ENCODE measurements around the gene LINC00632. TPM values are rescaled to one million over a fixed set of nuclear protein-coding genes. Genes with fewer than 3 reads are reported as not detected.

The LINC00632 gene
- total RNA-seq (2022) (7.4 and 16.9 TPM in 2 replicates), Bru-seq, nascent RNA (percentile 47 among the genes with signal in this experiment), BruChase-seq, experiment 1, labeled RNA remaining after a 6-hour chase (percentile 54 among the genes with signal in this experiment), BruChase-seq, experiment 2, labeled RNA remaining after a 2-hour chase (percentile 43 among the genes with signal in this experiment)
- long read RNA-seq, partial matches to known transcripts = 1 of 1 reads
- long read RNA-seq, other reads (novel, unspliced or antisense) = 0 of 1 reads

GRCh38 chrX:140709421-140709846, at the start of gene LINC00632:
Gene LINC00632, plus strand, starts transcription at chrX:140709759.
- intact Hi-C loops (cut with micrococcal nuclease) = no loop called here
- Mint-ChIP-seq H3K4me3 (ENCODE audit: unreplicated experiment) (no peak within 1 kb of the TSS), H3K4me1 (ENCODE audit: insufficient read depth, unreplicated experiment) (no peaks in the 10 kb centered on the region), H3K36me3 (ENCODE audit: insufficient read depth, unreplicated experiment) (peaks cover 6% of the 10 kb centered on the region), H3K27ac (ENCODE audit: low read depth, unreplicated experiment) (no peak within 1 kb of the TSS), H3K9me3 (ENCODE audit: unreplicated experiment) (no peaks in the 10 kb centered on the region), H3K27me3 (ENCODE audit: insufficient read depth, unreplicated experiment) (peaks cover 34% of the 10 kb centered on the region)
- no peak for DNase-seq (ENCODE audit: unreplicated experiment)
- BruUV-seq (replicated peaks) = no TSS peak
- ChIA-PET CTCF (interaction anchor here (0.6 to 2.1 kb wide), 3 partner anchors 9 to 108 kb away, joined by 3 to 13 read pairs (median 3); no protein-coding TSS in a partner anchor), POLR2A (no interaction called here)
- TF ChIP-seq CTCF (IDR thresholded peaks at IDR 0.05; ENCODE audit: unreplicated experiment) = no peak

DNA sequence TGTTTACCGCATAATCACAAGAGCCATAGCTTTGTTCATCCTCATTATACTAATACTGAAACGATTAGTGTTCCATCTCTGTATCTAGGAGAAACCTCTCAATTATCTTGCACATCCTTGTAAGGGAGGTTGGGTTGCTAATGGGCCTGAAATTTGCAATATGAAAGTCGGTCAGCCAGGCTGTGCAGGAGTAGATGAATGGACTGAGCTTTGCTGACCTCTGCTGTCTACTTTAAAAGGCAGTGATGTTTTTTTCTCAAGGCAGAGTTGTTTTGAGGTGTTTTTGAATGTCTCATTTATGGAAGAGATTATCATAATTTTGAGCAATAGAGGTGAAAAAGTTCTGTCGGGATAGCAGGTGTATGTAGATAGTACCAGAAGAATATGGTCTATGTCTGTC, 47.9 kb upstream of the LINC00632 start:
- H3K9me3 Mint-ChIP-seq (ENCODE audit: unreplicated experiment) = no peaks in the 10 kb centered on the region
- no peak overlapping the region for H3K4me3 Mint-ChIP-seq (ENCODE audit: unreplicated experiment)
- BruUV-seq (replicated peaks) = no TSS peak
- peaks cover 62% of the 10 kb centered on the region for H3K27me3 Mint-ChIP-seq (ENCODE audit: insufficient read depth, unreplicated experiment)
- H3K36me3 Mint-ChIP-seq (ENCODE audit: insufficient read depth, unreplicated experiment) = no peaks in the 10 kb centered on the region
- peaks cover 5% of the 10 kb centered on the region for H3K4me1 Mint-ChIP-seq (ENCODE audit: insufficient read depth, unreplicated experiment)
- intact Hi-C loops (cut with micrococcal nuclease) = loop anchor here (1.0 to 5.0 kb wide), 7 partner anchors 89 to 1904 kb away; no protein-coding TSS in a partner anchor
- DNase-seq (ENCODE audit: unreplicated experiment) = peak; percentile 29
- H3K27ac Mint-ChIP-seq (ENCODE audit: low read depth, unreplicated experiment) = no peak overlapping the region
- POLR2A ChIA-PET = interaction anchor here (0.6 to 1.3 kb wide), 2 partner anchors 10 to 627 kb away, joined by 3 read pairs; no protein-coding TSS in a partner anchor
- CTCF ChIA-PET = interaction anchor here (0.6 to 8.4 kb wide), 14 partner anchors 10 to 617 kb away, joined by 3 to 221 read pairs (median 3); no protein-coding TSS in a partner anchor
- TF ChIP-seq CTCF (IDR thresholded peaks at IDR 0.05; ENCODE audit: unreplicated experiment) = peak; percentile 41

DNA sequence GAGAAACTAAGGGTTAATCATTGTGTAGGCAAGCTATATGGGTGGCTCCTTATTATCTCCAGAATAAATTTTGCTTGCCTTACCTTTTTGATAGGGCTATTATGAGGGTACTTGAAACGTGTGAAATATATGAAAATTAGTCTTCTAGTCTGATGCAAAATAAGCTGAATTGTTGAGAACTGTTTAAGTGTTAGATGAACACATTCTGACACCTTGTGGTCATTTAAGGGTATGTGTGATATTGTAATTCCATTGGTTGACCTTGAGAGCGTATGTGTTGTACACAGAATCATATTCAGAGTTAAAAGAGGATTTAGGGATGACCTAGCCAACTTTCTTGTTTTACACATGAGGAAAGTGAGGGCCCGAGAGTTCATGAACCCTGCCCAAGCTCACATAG, 44.6 kb upstream of the LINC00632 start:
- CTCF ChIA-PET = interaction anchor here (0.6 to 8.4 kb wide), 26 partner anchors 9 to 638 kb away, joined by 3 to 221 read pairs (median 4); no protein-coding TSS in a partner anchor
- no TSS peak for BruUV-seq (replicated peaks)
- peak; percentile 59 for DNase-seq (ENCODE audit: unreplicated experiment)
- Mint-ChIP-seq H3K9me3 (ENCODE audit: unreplicated experiment) (no peaks in the 10 kb centered on the region), H3K27ac (ENCODE audit: low read depth, unreplicated experiment) (no peak overlapping the region), H3K4me3 (ENCODE audit: unreplicated experiment) (no peak overlapping the region), H3K27me3 (ENCODE audit: insufficient read depth, unreplicated experiment) (peaks cover 33% of the 10 kb centered on the region), H3K4me1 (ENCODE audit: insufficient read depth, unreplicated experiment) (peaks cover 8% of the 10 kb centered on the region), H3K36me3 (ENCODE audit: insufficient read depth, unreplicated experiment) (no peaks in the 10 kb centered on the region)
- intact Hi-C loops (cut with micrococcal nuclease) = loop anchor here (1.0 to 5.0 kb wide), 5 partner anchors 68 to 1908 kb away; no protein-coding TSS in a partner anchor
- TF ChIP-seq CTCF (IDR thresholded peaks at IDR 0.05; ENCODE audit: unreplicated experiment) = peak; percentile 45
- POLR2A ChIA-PET = interaction anchor here (0.8 kb wide), 1 partner anchor 625 kb away, joined by 4 read pairs; no protein-coding TSS in a partner anchor

DNA sequence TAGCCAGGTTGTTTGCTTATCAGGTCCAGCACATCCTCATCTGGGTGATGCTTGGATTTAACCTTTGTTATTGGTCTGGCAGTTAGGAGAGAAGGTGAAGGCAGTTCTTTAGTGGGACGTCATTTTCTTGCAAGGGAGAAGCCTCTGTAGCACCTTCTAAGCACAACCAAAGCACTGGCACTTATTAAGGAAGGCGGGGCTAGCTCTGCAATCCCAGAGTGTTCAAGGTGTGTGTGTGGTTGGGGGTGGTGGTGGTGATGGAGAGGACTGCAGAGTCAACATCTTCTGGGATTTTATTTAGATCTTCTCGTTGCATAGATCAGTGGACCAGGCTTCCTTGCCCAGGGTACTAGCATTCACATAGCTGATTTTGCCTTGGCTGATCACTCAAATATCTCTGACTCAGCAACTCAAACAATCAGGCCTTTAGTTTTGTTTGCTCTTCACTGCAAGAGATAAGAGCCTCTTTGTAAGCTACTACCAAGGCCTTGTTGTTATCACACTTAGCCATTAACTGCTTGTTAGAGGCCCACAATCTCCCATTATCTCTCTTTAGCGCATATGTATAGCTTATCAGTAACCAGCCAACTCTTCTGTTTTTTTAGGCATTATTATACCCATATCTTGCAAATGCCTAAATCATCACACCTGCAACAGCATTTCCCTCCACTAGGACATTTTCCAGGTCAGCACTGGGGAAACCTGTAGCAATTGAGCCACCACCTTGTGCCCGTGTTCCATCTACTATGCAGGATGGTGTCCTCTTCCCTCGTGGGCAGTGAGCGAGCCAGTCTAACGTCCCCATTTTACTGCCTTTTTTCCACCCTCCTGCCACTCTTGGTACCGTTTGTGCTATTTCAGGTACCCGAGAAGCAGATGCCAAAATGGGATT, 36.5 kb upstream of the LINC00632 start:
- Mint-ChIP-seq H3K4me3 (ENCODE audit: unreplicated experiment) (no peak overlapping the region), H3K36me3 (ENCODE audit: insufficient read depth, unreplicated experiment) (no peaks in the 10 kb centered on the region), H3K27ac (ENCODE audit: low read depth, unreplicated experiment) (no peak overlapping the region), H3K4me1 (ENCODE audit: insufficient read depth, unreplicated experiment) (peaks cover 8% of the 10 kb centered on the region), H3K27me3 (ENCODE audit: insufficient read depth, unreplicated experiment) (peaks cover 21% of the 10 kb centered on the region), H3K9me3 (ENCODE audit: unreplicated experiment) (no peaks in the 10 kb centered on the region)
- intact Hi-C loops (cut with micrococcal nuclease) = no loop called here
- ChIA-PET CTCF (interaction anchor here (0.5 to 1.7 kb wide), 3 partner anchors 8 to 644 kb away, joined by 3 to 8 read pairs (median 8); no protein-coding TSS in a partner anchor), POLR2A (no interaction called here)
- no peak for TF ChIP-seq CTCF (IDR thresholded peaks at IDR 0.05; ENCODE audit: unreplicated experiment)
- DNase-seq (ENCODE audit: unreplicated experiment) = no peak
- no TSS peak for BruUV-seq (replicated peaks)

Data from MCF 10A (cell line).